Body of pancreas (tissue), 4 donors: ENCODE results near the gene ROMO1. TPM values are rescaled to one million over a fixed set of nuclear protein-coding genes. Genes with fewer than 3 reads are reported as not detected.

ENCODE experiments used
- ATAC-seq: fragments of 150-250 bp; one replicate; pipeline ENCODE4 v1.9.1; 2016
- DNase-seq, 4 donors: peaks; one replicate each; pipeline ENCODE4 v3.0.0-alpha.2; 2019
- H3K27ac ChIP-seq, 4 donors: fragments of 200-600 bp; sonication (generic); 1 replicate in 3 of 4; 2 replicates in 1 of 4; pipeline versions ENCODE4 v1.5.1 to v1.6.1; 2016 to 2019; ENCODE audit warnings: mild to moderate bottlenecking in 1 of 4, mixed read lengths in 1 of 4, moderate library complexity in 1 of 4
- H3K27me3 ChIP-seq, 2 donors: fragments of 200-600 bp; sonication (generic); one replicate each; pipeline ENCODE4 v1.6.0; 2016; ENCODE audit warnings: mild to moderate bottlenecking in 1 of 2
- H3K36me3 ChIP-seq, 2 donors: fragments of 200-600 bp; sonication (generic); replicated peaks in 1 of 2; 2 replicates each; pipeline ENCODE4 v1.5.1; 2016; ENCODE audit warnings: low read depth in 2 of 2; ENCODE audit not compliant: insufficient read depth in 1 of 2
- H3K4me1 ChIP-seq: fragments of 200-600 bp; sonication (generic); one replicate; pipeline ENCODE4 v1.6.0; 2016
- H3K4me3 ChIP-seq, 2 donors: fragments of 200-600 bp; sonication (generic); 1 replicate in 1 of 2; 2 replicates in 1 of 2; pipeline ENCODE4 v1.5.1; 2016 to 2019
- H3K9me3 ChIP-seq, 3 donors: fragments of 200-600 bp; sonication (generic); 1 replicate in 2 of 3; 2 replicates in 1 of 3; pipeline ENCODE4 v1.5.1; 2016
- POLR2A ChIP-seq, 3 donors: fragments of 450-650 bp; IDR thresholded peaks; one replicate each; pipeline ENCODE4 v1.6.1; 2016; ENCODE audit warnings: antibody characterized with exemption in 3 of 3, mild to moderate bottlenecking in 2 of 3
- WGBS, 2 donors: methylation state at CpG; one replicate each; pipeline ENCODE4 v1.1.5; 2017; 5-methylcytosine and 5-hydroxymethylcytosine counted together
- intact Hi-C: fragments of 100-400 bp; cut with DNase I; formaldehyde crosslinking; loops from one replicate; pipeline ENCODE4 v1.15.1; 2023
- total RNA-seq, 2 donors: library from RNA; depleted of rRNA; stranded (reverse); fragments of >200 nt; gene quantifications; one replicate each; pipeline ENCODE4 v1.1.0, GENCODE V29; 2016
- TF ChIP-seq, protein P1 (sequence below), 7 experiments: fragments of 450-650 bp in 4 of 7; fragments of 200-600 bp in 3 of 7; sonication (generic) in 3 of 7; IDR thresholded peaks; one replicate each; pipeline ENCODE4 v1.5.1; 2016 to 2019; ENCODE audit warnings: antibody characterized with exemption in 7 of 7

ROMO1 gene
- total RNA-seq, 2 donors from 2014 or later = 55.0 to 192 TPM

GRCh38 chr20:35664466-35665206, 34.6 kb upstream of the ROMO1 start, which contains the start of the genes CPNE1 and RBM12:
CPNE1 (minus strand) TSS chr20:35664900; CDS start chr20:35632923, 31,977 bp downstream.
RBM12 (minus strand) TSS chr20:35664900; CDS start chr20:35655322, 9,578 bp downstream.
- peak; percentile 97 for ATAC-seq
- no peaks in the 10 kb centered on the region for H3K27me3 ChIP-seq
- H3K4me1 ChIP-seq = peaks cover 35% of the 10 kb centered on the region
- WGBS, 2 donors = 0 to 1% methylated on average over 26 to 39 of the region's 61 CpGs
- TF ChIP-seq, protein P1, sequence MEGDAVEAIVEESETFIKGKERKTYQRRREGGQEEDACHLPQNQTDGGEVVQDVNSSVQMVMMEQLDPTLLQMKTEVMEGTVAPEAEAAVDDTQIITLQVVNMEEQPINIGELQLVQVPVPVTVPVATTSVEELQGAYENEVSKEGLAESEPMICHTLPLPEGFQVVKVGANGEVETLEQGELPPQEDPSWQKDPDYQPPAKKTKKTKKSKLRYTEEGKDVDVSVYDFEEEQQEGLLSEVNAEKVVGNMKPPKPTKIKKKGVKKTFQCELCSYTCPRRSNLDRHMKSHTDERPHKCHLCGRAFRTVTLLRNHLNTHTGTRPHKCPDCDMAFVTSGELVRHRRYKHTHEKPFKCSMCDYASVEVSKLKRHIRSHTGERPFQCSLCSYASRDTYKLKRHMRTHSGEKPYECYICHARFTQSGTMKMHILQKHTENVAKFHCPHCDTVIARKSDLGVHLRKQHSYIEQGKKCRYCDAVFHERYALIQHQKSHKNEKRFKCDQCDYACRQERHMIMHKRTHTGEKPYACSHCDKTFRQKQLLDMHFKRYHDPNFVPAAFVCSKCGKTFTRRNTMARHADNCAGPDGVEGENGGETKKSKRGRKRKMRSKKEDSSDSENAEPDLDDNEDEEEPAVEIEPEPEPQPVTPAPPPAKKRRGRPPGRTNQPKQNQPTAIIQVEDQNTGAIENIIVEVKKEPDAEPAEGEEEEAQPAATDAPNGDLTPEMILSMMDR (IDR thresholded peaks at IDR 0.05) = peak in 3 of 7 experiments; percentile 3 to 26 (median 15)
- peak; percentile 86 to 96 (median 95) for TF ChIP-seq POLR2A (IDR thresholded peaks at IDR 0.05)
- peak; percentile 93 to 94 (median 94) for DNase-seq
- peak within 1 kb of the TSS; percentile 93 to 96 (median 96) for H3K27ac ChIP-seq
- peak within 1 kb of the TSS; percentile 39 to 45 for H3K4me3 ChIP-seq
- intact Hi-C loops = no loop called here
- H3K36me3 ChIP-seq = no peaks in the 10 kb centered on the region
- no peaks in the 10 kb centered on the region for H3K9me3 ChIP-seq

- intact Hi-C loops = no loop called here
- no peak for TF ChIP-seq POLR2A (IDR thresholded peaks at IDR 0.05)
- TF ChIP-seq, protein P1 (IDR thresholded peaks at IDR 0.05) = no peak
- no peak for DNase-seq
Observed at GRCh38 chr20:35665949-35666288, 33.3 kb upstream of the ROMO1 start.

DNA sequence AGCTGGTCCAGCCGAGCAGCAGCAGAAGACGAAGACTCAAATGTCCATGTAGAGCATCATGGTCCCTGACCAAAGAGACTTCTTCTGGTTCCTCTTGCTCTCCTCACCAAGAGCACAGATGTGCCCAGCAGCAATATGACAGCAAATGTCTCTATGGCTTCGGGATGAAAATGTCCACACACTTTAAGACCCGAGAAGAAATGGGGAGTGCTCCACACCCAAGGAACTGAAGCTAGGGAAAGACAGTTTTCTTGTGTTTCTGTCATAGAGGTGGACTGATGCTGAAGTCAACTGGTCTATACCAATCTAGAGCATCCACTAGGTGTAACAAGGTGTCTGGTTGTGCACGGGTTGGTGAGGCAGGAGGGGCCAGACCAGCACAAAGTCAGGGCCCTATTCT, 30.0 kb upstream of the ROMO1 start:
- no peak overlapping the region for H3K4me3 ChIP-seq
- 88 to 91% methylated on average over 5 of the region's 5 CpGs for whole genome bisulfite sequencing, 2 donors
- peaks cover 5 to 13% of the 10 kb centered on the region in 2 donors for H3K36me3 ChIP-seq
- no peak overlapping the region for H3K27ac ChIP-seq
- no peaks in the 10 kb centered on the region for H3K27me3 ChIP-seq
- intact Hi-C loops = no loop called here
- TF ChIP-seq, protein P1 (IDR thresholded peaks at IDR 0.05) = no peak
- no peak for TF ChIP-seq POLR2A (IDR thresholded peaks at IDR 0.05)
- no peak for DNase-seq
- no peaks in the 10 kb centered on the region for H3K9me3 ChIP-seq
- no peak for ATAC-seq
- peaks cover 3% of the 10 kb centered on the region for H3K4me1 ChIP-seq

More at GRCh38 chr20:35665949-35666288, 33.3 kb upstream of the ROMO1 start:
- Histone ChIP-seq H3K9me3 (no peaks in the 10 kb centered on the region), H3K36me3 (peaks cover 0 to 3% of the 10 kb centered on the region in 2 donors), H3K27ac (no peak overlapping the region), H3K27me3 (no peaks in the 10 kb centered on the region), H3K4me1 (peaks cover 22% of the 10 kb centered on the region), H3K4me3 (no peak overlapping the region)
- no peak for ATAC-seq
- 94 to 96% methylated on average over 17 of the region's 17 CpGs for WGBS, 2 donors

- TF ChIP-seq, protein P1 (IDR thresholded peaks at IDR 0.05) = no peak
- no peak for TF ChIP-seq POLR2A (IDR thresholded peaks at IDR 0.05)
- Histone ChIP-seq H3K27me3 (no peaks in the 10 kb centered on the region), H3K4me3 (no peak overlapping the region), H3K27ac (no peak overlapping the region), H3K9me3 (no peaks in the 10 kb centered on the region), H3K36me3 (peaks cover 6 to 13% of the 10 kb centered on the region in 2 donors), H3K4me1 (peaks cover 3% of the 10 kb centered on the region)
- no peak for DNase-seq
- no peak for ATAC-seq
- intact Hi-C loops = no loop called here
- 86 to 88% methylated on average over 1 of the region's 1 CpG for WGBS, 2 donors
Observed at GRCh38 chr20:35669681-35670080, 29.5 kb upstream of the ROMO1 start.
